ENCODE results near the gene SLC35A4.

DNA sequence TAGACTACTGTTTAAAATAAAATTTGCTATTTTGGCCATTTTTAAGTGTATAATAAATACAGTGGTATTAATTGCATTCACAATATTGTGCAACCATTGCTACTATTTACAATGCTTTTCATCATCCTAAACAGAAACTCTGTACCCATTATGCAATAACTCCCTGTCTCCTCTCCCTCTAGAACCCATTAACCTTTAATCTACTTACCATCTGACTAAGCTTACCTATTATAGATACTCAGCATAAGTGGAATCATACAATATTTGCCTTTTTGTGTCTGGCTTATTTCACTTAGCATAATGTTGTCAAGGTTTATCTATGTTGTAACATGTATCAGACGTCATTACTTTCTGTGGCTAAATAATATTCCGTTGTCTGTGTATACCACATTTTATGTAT is 42.4 kb downstream of the SLC35A4 start:
- no peak for TF ChIP-seq POLR2A (IDR thresholded peaks at IDR 0.05)
- TF ChIP-seq, protein P1, sequence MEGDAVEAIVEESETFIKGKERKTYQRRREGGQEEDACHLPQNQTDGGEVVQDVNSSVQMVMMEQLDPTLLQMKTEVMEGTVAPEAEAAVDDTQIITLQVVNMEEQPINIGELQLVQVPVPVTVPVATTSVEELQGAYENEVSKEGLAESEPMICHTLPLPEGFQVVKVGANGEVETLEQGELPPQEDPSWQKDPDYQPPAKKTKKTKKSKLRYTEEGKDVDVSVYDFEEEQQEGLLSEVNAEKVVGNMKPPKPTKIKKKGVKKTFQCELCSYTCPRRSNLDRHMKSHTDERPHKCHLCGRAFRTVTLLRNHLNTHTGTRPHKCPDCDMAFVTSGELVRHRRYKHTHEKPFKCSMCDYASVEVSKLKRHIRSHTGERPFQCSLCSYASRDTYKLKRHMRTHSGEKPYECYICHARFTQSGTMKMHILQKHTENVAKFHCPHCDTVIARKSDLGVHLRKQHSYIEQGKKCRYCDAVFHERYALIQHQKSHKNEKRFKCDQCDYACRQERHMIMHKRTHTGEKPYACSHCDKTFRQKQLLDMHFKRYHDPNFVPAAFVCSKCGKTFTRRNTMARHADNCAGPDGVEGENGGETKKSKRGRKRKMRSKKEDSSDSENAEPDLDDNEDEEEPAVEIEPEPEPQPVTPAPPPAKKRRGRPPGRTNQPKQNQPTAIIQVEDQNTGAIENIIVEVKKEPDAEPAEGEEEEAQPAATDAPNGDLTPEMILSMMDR (IDR thresholded peaks at IDR 0.05), result no peak
- TF ChIP-seq EP300 (IDR thresholded peaks at IDR 0.05), result no peak
- no peak for TF ChIP-seq POLR2AphosphoS5 (IDR thresholded peaks at IDR 0.05)
